Gastroesophageal sphincter (tissue), 4 donors: ENCODE results near the gene FHDC1. TPM values are rescaled to one million over a fixed set of nuclear protein-coding genes. Genes with fewer than 3 reads are reported as not detected.
A peak's percentile ranks its signal among the peaks of the same experiment; 100 is the strongest.

Experiments
- ATAC-seq: fragments of 150-250 bp; one replicate; pipeline ENCODE4 v1.9.1; 2016; ENCODE audit warnings: mild to moderate bottlenecking, moderate library complexity
- H3K27ac ChIP-seq, 4 donors: fragments of 200-600 bp; sonication (generic) in 3 of 4; 1 replicate in 3 of 4; 2 replicates in 1 of 4; pipeline ENCODE4 v1.5.1; 2016 to 2019
- H3K27me3 ChIP-seq: fragments of 200-600 bp; sonication (generic); one replicate; pipeline ENCODE4 v1.5.1; 2019
- H3K36me3 ChIP-seq, 2 donors: fragments of 200-600 bp; sonication (generic); one replicate each; pipeline ENCODE4 v1.5.1; 2019; ENCODE audit warnings: control low read depth in 1 of 2
- H3K4me1 ChIP-seq, 3 donors: fragments of 200-600 bp; sonication (generic); 1 replicate in 2 of 3; 2 replicates in 1 of 3; pipeline ENCODE4 v1.5.1; 2016 to 2019; ENCODE audit warnings: control low read depth in 2 of 3
- H3K4me3 ChIP-seq, 2 donors: fragments of 200-600 bp; sonication (generic); one replicate each; pipeline ENCODE4 v1.5.1; 2019; ENCODE audit warnings: mild to moderate bottlenecking in 1 of 2, moderate library complexity in 1 of 2
- H3K9me3 ChIP-seq, 3 donors: fragments of 200-600 bp; sonication (generic); one replicate each; pipeline ENCODE4 v1.5.1; 2017 to 2019; ENCODE audit warnings: control low read depth in 2 of 3
- EP300 ChIP-seq: sonication (generic); formaldehyde crosslinking; IDR thresholded peaks from one replicate; pipeline ENCODE4 v1.6.1; 2017; ENCODE audit warnings: antibody characterized with exemption, mild to moderate bottlenecking
- POLR2A ChIP-seq, 2 donors: fragments of 450-650 bp; IDR thresholded peaks; one replicate each; pipeline ENCODE4 v1.6.1; 2017; ENCODE audit warnings: antibody characterized with exemption in 2 of 2, mild to moderate bottlenecking in 2 of 2, moderate library complexity in 1 of 2
- POLR2AphosphoS5 ChIP-seq: sonication (generic); formaldehyde crosslinking; IDR thresholded peaks from one replicate; pipeline ENCODE4 v1.6.1; 2017; ENCODE audit warnings: antibody characterized with exemption
- WGBS, 2 donors: methylation state at CpG; one replicate each; pipeline ENCODE4 v1.1.5; 2018; ENCODE audit warnings: low coverage in 1 of 2; 5-methylcytosine and 5-hydroxymethylcytosine counted together
- total RNA-seq, 4 donors: library from RNA; depleted of rRNA; stranded (reverse); fragments of >200 nt; gene quantifications; one replicate each; pipeline ENCODE4 v1.1.0, GENCODE V29; 2016
- TF ChIP-seq, protein P1 (sequence below), 4 experiments: fragments of 200-600 bp in 2 of 4; fragments of 450-650 bp in 2 of 4; sonication (generic) in 1 of 4; IDR thresholded peaks; one replicate each; pipeline ENCODE4 v1.5.1; 2017 to 2019; ENCODE audit warnings: antibody characterized with exemption in 4 of 4, mild to moderate bottlenecking in 2 of 4, moderate library complexity in 2 of 4

Gene FHDC1
- total RNA-seq, 4 donors from 2014 or later = 0.62 to 1.8 (median 1.3) TPM

DNA sequence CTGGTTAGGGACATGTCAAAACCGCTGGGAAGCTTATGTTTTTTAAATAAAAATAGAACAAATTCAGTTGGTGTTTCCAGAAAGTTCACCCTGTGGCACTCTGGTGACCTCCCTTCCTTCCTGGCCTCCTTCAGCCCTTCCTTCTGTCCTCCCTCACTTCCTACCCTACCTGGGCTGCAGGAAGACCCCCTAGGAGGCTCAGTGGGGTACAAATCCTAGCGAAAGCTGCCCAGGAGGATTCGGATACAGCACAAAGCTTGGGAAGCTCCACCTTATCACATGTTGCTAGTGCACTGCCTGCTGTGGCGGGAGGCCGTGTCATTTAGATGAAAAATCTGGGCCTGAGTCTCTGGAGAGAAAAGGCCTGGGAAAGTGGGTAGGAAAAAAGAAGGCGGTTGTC is 60.5 kb downstream of the FHDC1 start:
- Histone ChIP-seq H3K27me3 (no peaks in the 10 kb centered on the region), H3K9me3 (no peaks in the 10 kb centered on the region), H3K27ac (peak overlapping the region in 1 of 4 donors; percentile 7), H3K4me1 (no peaks in the 10 kb centered on the region), H3K4me3 (no peak overlapping the region), H3K36me3 (no peaks in the 10 kb centered on the region)
- ATAC-seq = no peak
- WGBS, 2 donors = 76 to 86% methylated on average over 3 of the region's 6 CpGs
- TF ChIP-seq, protein P1, sequence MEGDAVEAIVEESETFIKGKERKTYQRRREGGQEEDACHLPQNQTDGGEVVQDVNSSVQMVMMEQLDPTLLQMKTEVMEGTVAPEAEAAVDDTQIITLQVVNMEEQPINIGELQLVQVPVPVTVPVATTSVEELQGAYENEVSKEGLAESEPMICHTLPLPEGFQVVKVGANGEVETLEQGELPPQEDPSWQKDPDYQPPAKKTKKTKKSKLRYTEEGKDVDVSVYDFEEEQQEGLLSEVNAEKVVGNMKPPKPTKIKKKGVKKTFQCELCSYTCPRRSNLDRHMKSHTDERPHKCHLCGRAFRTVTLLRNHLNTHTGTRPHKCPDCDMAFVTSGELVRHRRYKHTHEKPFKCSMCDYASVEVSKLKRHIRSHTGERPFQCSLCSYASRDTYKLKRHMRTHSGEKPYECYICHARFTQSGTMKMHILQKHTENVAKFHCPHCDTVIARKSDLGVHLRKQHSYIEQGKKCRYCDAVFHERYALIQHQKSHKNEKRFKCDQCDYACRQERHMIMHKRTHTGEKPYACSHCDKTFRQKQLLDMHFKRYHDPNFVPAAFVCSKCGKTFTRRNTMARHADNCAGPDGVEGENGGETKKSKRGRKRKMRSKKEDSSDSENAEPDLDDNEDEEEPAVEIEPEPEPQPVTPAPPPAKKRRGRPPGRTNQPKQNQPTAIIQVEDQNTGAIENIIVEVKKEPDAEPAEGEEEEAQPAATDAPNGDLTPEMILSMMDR (IDR thresholded peaks at IDR 0.05) = no peak
- TF ChIP-seq POLR2A (IDR thresholded peaks at IDR 0.05) (no peak), POLR2AphosphoS5 (no peak), EP300 (no peak)

DNA sequence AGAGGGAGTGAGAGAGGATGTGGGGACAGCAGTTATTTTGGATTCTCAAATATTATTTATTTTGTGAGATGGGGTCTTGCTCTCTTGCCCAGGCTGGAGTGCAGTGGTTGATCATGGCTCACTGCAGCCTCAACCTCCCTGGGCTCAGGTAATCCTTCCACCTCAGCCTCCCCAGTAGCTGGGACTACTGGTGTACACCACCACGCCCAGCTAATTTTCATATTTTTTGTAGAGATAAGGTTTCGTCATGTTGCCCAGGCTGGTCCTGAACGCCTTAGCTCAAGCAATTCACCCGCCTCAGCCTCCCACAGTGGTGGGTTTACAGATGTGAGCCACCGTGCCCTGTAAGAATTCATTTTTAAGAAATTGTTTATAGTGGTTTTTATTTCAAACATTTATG is 61.2 kb downstream of the FHDC1 start:
- WGBS, 2 donors = 87 to 100% methylated on average over 1 to 4 of the region's 5 CpGs
- Histone ChIP-seq H3K4me3 (no peak overlapping the region), H3K27ac (no peak overlapping the region), H3K36me3 (no peaks in the 10 kb centered on the region), H3K9me3 (no peaks in the 10 kb centered on the region), H3K4me1 (no peaks in the 10 kb centered on the region), H3K27me3 (no peaks in the 10 kb centered on the region)
- ATAC-seq = no peak
- TF ChIP-seq POLR2A (IDR thresholded peaks at IDR 0.05) (no peak), POLR2AphosphoS5 (no peak)
- TF ChIP-seq, protein P1 (IDR thresholded peaks at IDR 0.05) = no peak

DNA sequence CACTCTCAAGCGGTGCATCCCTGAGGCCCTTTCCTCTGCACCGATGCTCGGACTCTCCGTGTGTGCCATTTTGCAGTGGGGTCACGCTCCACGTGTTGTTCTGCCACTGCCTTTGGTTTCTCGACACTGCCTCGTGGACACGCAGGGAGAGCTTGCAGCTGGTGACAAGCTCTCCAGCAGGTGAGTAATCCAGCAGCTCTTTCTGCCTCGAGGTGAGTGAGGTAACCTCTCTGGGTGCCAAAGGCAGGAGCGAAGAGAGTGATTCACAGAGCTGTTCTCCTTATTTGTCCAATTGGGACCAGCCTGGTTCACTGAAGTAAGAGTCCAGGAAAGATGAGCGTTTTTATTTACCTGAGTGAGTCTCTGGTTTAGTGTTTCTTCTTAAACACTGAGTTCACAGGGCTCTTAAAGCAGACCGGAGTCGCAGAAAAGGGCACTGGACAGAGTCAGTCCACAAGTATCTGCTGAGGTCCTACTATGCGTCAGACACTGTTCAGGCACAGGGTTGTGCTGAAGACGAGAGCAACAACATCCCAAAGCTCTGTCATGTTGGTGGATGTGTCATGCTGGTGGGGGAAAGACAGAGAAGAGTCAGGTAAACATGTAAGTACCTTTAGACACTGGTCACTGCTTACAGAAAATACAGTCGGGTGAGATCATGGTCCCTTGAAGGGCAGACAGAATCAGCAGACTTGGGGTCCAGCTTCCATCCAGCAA is 61.8 kb downstream of the FHDC1 start:
- no peak overlapping the region for H3K4me3 ChIP-seq
- ATAC-seq = no peak
- no peaks in the 10 kb centered on the region for H3K4me1 ChIP-seq
- H3K36me3 ChIP-seq = no peaks in the 10 kb centered on the region
- TF ChIP-seq POLR2AphosphoS5 = no peak
- TF ChIP-seq, protein P1 (IDR thresholded peaks at IDR 0.05) = no peak
- WGBS, 2 donors = 80 to 94% methylated on average over 1 to 5 of the region's 17 CpGs
- H3K27ac ChIP-seq = no peak overlapping the region
- H3K27me3 ChIP-seq = no peaks in the 10 kb centered on the region
- H3K9me3 ChIP-seq = no peaks in the 10 kb centered on the region

DNA sequence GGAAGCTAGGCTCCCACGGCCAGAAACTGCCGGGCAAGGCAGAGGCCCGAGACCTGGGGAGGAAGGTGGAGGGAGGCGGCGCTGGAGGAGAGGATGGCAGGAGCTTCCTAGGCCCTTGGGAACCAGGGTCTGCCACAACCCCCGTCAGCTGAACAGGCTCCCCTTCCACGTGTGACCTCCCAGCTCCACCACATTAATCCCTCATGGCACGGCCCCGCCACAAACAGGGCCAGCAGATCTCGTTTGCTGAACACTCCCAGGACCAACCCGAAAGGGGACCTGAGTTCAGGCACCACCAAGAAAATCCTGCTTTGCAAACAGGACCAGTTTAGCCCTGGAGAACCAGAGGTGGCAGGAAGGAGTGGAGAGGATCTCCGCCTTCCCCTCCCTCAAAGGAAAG is 62.7 kb downstream of the FHDC1 start:
- Histone ChIP-seq H3K4me3 (no peak overlapping the region), H3K9me3 (no peaks in the 10 kb centered on the region), H3K4me1 (no peaks in the 10 kb centered on the region), H3K27ac (no peak overlapping the region), H3K27me3 (no peaks in the 10 kb centered on the region), H3K36me3 (no peaks in the 10 kb centered on the region)
- 90% methylated on average over 3 of the region's 12 CpGs; no CpG with 5 or more reads in 1 of the 2 donors for WGBS, 2 donors
- TF ChIP-seq POLR2A (IDR thresholded peaks at IDR 0.05) (no peak), EP300 (no peak), POLR2AphosphoS5 (no peak)
- TF ChIP-seq, protein P1 (IDR thresholded peaks at IDR 0.05) = no peak
- no peak for ATAC-seq

DNA sequence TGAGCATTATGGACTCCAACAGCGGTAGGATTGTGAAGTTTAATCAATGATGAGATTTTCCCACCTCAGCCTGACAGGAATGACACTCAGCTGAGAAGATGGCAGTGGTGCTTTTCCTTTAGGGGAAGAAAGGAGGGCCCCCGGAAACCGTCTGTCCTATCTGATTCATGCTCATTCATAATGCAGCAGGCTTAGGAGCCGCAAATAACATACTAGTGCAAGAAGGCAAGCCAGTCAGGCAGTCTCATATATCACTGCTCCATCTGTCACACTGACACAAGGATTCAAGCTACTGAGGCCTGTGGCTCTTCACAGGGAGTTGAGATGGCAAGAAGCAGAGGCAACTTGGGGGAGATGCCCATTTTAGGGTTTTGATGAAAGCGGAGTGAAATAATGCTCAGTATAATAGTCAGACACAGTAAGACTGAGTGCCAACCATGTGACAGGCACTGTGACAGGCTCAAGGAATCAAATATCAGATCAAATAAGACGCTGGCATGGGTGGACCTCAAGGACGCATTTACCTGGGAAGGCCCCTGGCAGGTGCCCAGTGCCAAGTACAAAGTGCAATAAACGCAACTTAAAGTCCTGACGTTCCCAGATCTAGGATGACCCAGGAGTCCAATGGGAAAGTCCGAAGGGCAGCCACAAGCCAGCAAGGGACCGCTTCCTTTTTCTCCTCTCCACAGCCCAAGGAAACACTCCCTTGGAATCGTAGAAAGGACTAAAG is 63.4 kb downstream of the FHDC1 start:
- no peak for ATAC-seq
- Histone ChIP-seq H3K27ac (no peak overlapping the region), H3K27me3 (no peaks in the 10 kb centered on the region), H3K36me3 (no peaks in the 10 kb centered on the region), H3K9me3 (no peaks in the 10 kb centered on the region), H3K4me1 (no peaks in the 10 kb centered on the region), H3K4me3 (no peak overlapping the region)
- TF ChIP-seq, protein P1 (IDR thresholded peaks at IDR 0.05) = no peak
- whole genome bisulfite sequencing, 2 donors = 87 to 92% methylated on average over 6 to 7 of the region's 12 CpGs
